Endometrium (tissue), 2 donors: Measurements from ENCODE around the gene GPR171.
"Not testable (repeated sequence)": the region's sequence is repeated elsewhere in the genome, so short reads cannot be mapped to it uniquely, and the experiment has no call there.

Experiments
- FAIRE-seq: peaks from 2 replicates; lab custom pipeline; 2012; peaks lifted over from hg19 to GRCh38; lab: Jason Lieb, UNC
- donor health status: control.
- donor health status: control.

GPR171 gene

DNA sequence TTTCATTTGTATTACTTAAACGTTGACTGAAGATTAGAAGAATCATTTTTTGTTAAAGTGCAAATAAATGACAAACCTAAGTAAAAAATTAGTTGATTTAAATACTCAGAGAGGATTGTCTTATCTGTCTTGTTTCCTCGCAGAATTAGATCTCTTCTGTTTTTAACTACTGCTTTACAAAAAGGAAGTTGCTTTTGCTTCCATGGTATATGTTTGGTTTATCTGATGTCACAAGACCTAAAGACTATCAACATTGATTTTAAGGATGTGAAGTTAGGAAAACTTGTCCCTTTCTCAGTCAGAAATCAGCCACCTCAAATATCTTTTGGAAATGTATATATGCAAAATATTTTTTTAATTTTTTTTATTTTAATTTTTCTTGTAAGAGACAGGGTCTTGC lies 28.7 kb downstream of the GPR171 start:
- no peak for FAIRE-seq

DNA sequence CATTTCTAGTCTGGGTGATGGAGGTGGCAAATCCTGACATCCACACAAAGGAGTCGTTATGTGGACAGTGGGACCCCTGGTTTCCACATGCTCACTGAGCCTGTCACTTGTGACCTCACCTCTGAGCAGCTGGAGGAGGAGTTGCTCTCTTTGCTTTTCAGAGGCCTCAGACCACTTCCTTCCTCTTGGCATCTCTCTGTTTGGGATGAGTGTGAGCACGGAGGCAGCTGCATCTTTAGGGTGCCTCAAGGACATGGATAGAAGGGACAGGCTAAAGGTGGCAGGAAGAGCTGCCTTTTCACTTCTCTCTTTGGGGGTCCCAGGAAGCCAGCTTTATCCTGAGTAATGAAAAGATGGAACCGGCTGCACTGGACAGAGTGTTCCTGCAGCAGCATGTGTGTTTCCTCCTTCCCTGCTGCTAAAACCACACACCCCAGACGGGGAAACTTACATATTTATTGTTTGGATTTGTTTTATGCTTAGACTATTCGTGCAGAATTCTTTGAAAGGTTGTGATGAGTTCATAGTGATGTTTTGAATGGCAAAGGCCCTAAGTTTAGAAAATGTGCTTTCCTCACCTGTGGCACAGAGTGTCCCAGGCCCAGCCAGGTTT lies 31.8 kb downstream of the GPR171 start:
- no peak for FAIRE-seq

DNA sequence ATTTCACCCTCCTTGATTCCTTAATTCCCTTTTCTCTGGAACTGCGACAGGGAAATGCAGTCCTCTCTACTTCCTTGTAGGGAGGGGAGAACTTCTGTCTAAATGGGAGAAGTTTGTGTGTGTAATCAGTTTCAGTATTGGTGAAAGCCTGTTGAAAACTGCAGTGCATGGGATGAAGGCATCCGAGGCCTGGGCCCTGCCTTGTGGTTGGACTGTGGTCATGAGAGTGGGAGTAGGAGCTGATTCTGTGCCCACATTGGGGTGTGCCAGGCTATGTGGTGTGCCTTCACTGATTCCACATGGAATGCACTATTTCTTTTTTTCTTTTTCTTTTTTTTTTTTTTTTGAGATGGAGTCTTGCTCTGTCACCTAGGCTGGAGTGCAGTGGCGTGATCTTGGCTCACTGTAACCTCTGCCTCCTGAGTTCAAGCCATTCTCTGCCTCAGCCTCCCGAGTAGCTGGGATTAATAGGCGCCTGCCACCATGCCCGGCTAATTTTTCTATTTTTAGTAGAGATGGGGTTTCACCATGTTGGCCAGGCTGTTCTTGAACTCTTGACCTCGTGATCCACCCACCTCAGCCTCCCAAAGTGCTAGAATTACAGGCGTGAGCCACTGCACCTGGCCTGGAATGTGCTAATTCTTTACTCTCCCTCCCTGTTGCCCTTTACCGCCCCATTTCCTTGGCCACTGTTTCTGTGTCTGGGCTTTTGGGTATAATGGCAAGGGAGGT lies 32.9 kb downstream of the GPR171 start:
- FAIRE-seq = not testable (repeated sequence)

DNA sequence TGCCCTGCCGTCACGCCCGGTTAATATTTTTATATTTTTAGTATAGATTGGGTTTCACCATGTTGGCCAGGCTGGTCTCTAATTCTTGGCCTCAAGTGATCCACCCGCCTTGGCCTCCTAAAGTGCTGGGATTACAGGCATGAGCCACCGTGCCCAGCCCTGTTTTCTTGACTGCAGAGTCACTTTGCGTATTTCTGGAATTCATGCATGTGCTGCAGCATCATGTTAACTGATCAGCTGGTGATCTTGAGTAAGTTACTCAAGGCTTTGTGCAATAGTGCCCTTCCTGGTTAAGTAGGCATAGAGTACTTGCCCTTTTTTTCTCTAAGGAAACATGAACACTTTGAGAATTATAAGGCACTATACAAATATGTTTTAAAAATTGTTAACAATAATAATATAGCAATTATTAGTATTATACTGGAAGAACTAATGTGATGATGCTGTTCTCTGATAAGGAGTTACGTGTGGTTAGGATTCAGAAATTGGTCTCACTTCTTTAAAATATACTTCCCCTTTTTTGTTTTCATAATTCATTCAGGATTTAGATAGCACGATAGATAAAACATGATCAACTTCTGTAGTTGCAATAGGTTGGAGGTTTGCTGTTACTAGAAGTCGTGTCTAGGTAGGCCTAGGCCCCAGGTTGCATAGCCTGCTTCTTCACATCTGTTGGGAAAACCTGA lies 33.6 kb downstream of the GPR171 start:
- FAIRE-seq = no peak

- FAIRE-seq = peak; percentile 23
These were observed 34.5 kb downstream of the GPR171 start for GRCh38 chr3:151168269-151169094.

DNA sequence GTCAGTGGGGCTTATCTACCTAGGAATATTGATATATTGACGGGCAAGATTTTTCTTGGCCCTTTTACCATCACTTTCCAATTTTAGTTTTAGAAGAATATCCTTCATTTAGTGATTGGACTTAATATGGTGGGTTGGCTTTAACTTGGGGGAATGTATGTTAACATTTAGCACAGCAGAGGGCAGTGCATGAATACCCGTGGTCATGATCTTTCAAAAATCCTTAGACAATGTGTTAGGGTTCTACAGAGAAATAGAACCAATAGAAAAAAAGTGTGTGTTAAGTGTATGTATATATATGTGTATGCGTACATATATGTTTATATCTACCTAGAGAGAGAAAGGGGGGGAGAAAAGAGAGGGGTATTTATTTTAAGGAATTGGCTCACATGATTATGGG lies 36.9 kb downstream of the GPR171 start:
- FAIRE-seq = no peak

GRCh38 chr3:151165226-151165625 lies 37.8 kb downstream of the GPR171 start:
- no peak for FAIRE-seq

DNA sequence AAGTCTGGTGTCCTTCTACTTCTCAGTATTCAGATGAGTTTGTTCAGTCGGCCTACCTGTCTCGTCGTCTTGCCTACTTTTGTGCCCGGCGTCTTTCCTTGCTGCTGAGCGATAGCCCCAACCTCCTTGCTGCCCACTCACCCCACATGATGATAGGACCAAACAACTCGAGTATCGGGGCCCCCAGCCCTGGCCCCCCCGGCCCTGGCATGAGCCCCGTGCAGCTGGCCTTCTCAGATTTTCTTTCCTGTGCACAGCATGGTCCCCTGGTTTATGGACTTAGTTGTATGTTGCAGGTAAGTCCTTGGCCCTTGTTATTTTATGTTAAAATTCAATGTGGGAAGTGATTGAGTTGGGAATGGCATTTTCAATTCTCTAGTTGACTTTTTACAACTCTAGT lies 43.2 kb downstream of the GPR171 start:
- FAIRE-seq = no peak

- FAIRE-seq = no peak
These were observed 46.3 kb downstream of the GPR171 start for GRCh38 chr3:151156618-151157216.

GRCh38 chr3:151155409-151156128 lies 47.4 kb downstream of the GPR171 start:
- no peak for FAIRE-seq

- no peak for FAIRE-seq
These were observed 48.5 kb downstream of the GPR171 start for GRCh38 chr3:151154566-151154965.

- FAIRE-seq = no peak
These were observed 50.4 kb downstream of the GPR171 start for GRCh38 chr3:151152455-151153079.
